Lung (tissue), 12 donors: ENCODE data around the gene HEMGN. TPM values are rescaled to one million over a fixed set of nuclear protein-coding genes. Genes with fewer than 3 reads are reported as not detected.
"Not testable (repeated sequence)": the region's sequence is repeated elsewhere in the genome, so short reads cannot be mapped to it uniquely, and the experiment has no call there.

Experiments used
- ATAC-seq: fragments of 200-7000 bp; cut with Tn5 transposase; one replicate; pipeline ENCODE4 v1.9.1; 2020; ENCODE audit warnings: moderate number of reproducible peaks; ENCODE audit not compliant: insufficient read depth, low FRiP score
- DNase-seq, 3 donors: peaks; one replicate each; pipeline ENCODE4 v3.0.0-alpha.2; 2013 to 2017
- H3K27ac ChIP-seq, 2 donors: one replicate each; pipeline ENCODE4 v1.5.1; 2013; ENCODE audit warnings: mild to moderate bottlenecking in 2 of 2, moderate library complexity in 2 of 2, control low read depth in 1 of 2, inconsistent platforms in 1 of 2, low read depth in 1 of 2, low read length in 1 of 2
- H3K27me3 ChIP-seq, 3 donors: one replicate each; pipeline ENCODE4 v1.5.1; 2013; ENCODE audit warnings: low read length in 2 of 3; ENCODE audit not compliant: control insufficient read depth in 3 of 3, insufficient read depth in 3 of 3
- H3K36me3 ChIP-seq, 4 donors: one replicate each; pipeline ENCODE4 v1.5.1; 2013; ENCODE audit warnings: low read length in 4 of 4, mild to moderate bottlenecking in 1 of 4, moderate library complexity in 1 of 4; ENCODE audit not compliant: control insufficient read depth in 4 of 4, insufficient read depth in 4 of 4
- H3K4me1 ChIP-seq, 5 donors: one replicate each; pipeline ENCODE4 v1.5.1; 2013; ENCODE audit warnings: low read length in 5 of 5, mild to moderate bottlenecking in 2 of 5, moderate library complexity in 1 of 5; ENCODE audit not compliant: control insufficient read depth in 5 of 5, insufficient read depth in 5 of 5
- H3K4me3 ChIP-seq: one replicate; pipeline ENCODE4 v1.5.1; 2013; ENCODE audit warnings: mild to moderate bottlenecking, control low read depth, moderate library complexity
- H3K9ac ChIP-seq, 2 donors: one replicate each; pipeline ENCODE4 v1.5.1; 2013; ENCODE audit warnings: low read length in 2 of 2, control low read depth in 1 of 2; ENCODE audit not compliant: insufficient read depth in 1 of 2
- H3K9me3 ChIP-seq, 4 donors: one replicate each; pipeline ENCODE4 v1.5.1; 2013; ENCODE audit warnings: low read length in 3 of 4, mild to moderate bottlenecking in 1 of 4, moderate library complexity in 1 of 4; ENCODE audit not compliant: control insufficient read depth in 4 of 4, insufficient read depth in 3 of 4
- WGBS, 2 donors: extraction: QIAGEN DNeasy Blood & Tissue Kit; methylation state at CpG; one replicate each; pipeline ENCODE4 v1.1.7; 2013; 5-methylcytosine and 5-hydroxymethylcytosine counted together
- polyA plus RNA-seq, 2 donors: library from polyadenylated mRNA; stranded (reverse); fragments of 200-250 nt; gene quantifications; one replicate each; pipeline ENCODE4 v1.2.1, GENCODE V29; 2013
- total RNA-seq, 2 donors: library from RNA; depleted of rRNA in 1 of 2; stranded (reverse); fragments of >200 nt in 1 of 2; gene quantifications; one replicate each; pipeline ENCODE4 v1.2.1, GENCODE V29; 2014 to 2021
- TF ChIP-seq, protein P1 (sequence below): IDR thresholded peaks from 2 replicates; pipeline ENCODE4 v1.5.1; 2012; ENCODE audit warnings: mild to moderate bottlenecking; ENCODE audit errors: control extremely low read depth, extremely low read depth
- donor health status: control.
- donor health status: control.
- donor health status: Bipolar disorder and iron deficiency.
- donor health status: healthy.
- donor health status: DM: yes; HTN: yes; CAD: no.

The HEMGN gene
- total and polyA plus RNA-seq, 4 donors, result 0.14 to 21.6 (median 0.31) TPM

DNA sequence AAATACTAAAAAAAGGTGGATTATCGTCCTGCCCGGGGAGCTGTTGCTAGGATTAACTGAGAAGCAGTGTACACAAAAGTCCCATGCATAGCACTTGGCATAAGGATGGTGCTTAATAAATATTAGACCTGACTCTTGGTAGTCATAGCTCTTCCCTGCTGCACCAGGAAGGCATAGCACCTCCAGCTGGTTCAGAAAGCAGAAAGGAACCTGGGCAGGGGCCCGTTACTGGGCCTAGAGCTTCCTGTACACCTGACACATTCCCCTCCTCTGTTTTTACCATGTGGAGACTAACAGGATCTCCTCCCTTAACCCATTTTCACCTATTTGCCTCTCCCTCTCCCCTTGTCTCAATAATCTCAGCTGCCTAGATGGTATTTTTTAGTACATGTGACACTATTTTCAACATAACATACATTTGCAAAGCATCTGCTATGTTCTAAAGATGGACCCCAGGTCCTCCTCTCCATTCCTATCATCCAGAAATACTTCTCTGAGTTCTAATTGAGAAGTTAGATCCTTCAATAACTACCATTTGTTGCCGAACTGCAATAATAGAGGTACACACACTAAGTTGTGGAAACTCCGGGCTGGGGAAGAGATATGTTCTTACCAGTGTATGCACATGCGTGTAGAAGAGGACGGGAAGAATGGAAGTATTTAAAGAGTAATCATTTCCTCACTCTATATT is 42.0 kb upstream of the HEMGN start:
- TF ChIP-seq, protein P1, sequence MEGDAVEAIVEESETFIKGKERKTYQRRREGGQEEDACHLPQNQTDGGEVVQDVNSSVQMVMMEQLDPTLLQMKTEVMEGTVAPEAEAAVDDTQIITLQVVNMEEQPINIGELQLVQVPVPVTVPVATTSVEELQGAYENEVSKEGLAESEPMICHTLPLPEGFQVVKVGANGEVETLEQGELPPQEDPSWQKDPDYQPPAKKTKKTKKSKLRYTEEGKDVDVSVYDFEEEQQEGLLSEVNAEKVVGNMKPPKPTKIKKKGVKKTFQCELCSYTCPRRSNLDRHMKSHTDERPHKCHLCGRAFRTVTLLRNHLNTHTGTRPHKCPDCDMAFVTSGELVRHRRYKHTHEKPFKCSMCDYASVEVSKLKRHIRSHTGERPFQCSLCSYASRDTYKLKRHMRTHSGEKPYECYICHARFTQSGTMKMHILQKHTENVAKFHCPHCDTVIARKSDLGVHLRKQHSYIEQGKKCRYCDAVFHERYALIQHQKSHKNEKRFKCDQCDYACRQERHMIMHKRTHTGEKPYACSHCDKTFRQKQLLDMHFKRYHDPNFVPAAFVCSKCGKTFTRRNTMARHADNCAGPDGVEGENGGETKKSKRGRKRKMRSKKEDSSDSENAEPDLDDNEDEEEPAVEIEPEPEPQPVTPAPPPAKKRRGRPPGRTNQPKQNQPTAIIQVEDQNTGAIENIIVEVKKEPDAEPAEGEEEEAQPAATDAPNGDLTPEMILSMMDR, result no peak
- Histone ChIP-seq H3K4me1 (peaks cover 0 to 5% (median 0%) of the 10 kb centered on the region in 5 donors), H3K27me3 (no peaks in the 10 kb centered on the region), H3K9me3 (no peaks in the 10 kb centered on the region), H3K27ac (peak overlapping the region in 1 of 2 donors; percentile 38), H3K4me3 (no peak overlapping the region), H3K9ac (no peak overlapping the region), H3K36me3 (no peaks in the 10 kb centered on the region)
- no peak for ATAC-seq
- WGBS, 2 donors, result 82 to 87% methylated on average over 7 of the region's 7 CpGs
- DNase-seq, result no peak

DNA sequence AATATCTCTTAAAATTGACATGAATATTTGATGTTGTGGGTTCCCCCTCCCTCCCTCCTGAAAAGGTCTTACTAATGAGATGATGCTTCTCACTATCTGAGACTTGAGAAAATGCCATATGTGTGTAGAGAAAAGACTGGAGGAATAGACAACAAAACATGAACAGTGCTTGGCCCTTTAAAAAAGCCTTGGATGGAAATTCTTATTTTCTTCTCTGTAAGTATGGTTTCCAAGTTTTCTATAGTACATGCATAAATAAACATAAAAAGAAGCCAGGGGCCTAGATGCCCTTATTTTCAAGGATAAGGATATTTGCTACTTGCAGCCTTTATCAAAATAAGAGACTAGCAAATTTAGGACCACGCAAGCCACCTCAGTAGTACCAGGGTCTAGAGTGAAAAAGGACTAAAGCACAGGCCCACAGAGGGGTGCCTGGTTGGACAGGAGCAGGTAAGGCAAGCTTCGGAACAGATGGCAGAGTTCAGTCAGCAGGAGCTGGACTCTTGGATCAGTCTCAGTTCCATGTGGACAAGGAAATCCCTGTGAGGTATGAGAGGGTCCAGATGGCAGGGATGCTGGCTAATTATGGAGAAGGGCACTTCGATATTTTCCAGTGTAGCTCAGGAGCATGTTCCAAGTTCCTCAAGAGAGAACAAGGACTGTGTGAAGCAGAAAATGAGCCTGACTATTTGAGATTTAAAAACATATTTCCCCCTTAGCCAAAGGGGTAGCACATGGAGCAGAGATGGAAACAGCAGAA is 40.6 kb upstream of the HEMGN start:
- Histone ChIP-seq H3K4me3 (no peak overlapping the region), H3K36me3 (no peaks in the 10 kb centered on the region), H3K9me3 (no peaks in the 10 kb centered on the region), H3K27ac (no peak overlapping the region), H3K27me3 (no peaks in the 10 kb centered on the region), H3K9ac (no peak overlapping the region), H3K4me1 (peaks cover 0 to 3% (median 0%) of the 10 kb centered on the region in 5 donors)
- ATAC-seq (no peak), DNase-seq (no peak)
- TF ChIP-seq, protein P1, result no peak
- WGBS, 2 donors, result 92 to 95% methylated on average over 3 of the region's 3 CpGs

DNA sequence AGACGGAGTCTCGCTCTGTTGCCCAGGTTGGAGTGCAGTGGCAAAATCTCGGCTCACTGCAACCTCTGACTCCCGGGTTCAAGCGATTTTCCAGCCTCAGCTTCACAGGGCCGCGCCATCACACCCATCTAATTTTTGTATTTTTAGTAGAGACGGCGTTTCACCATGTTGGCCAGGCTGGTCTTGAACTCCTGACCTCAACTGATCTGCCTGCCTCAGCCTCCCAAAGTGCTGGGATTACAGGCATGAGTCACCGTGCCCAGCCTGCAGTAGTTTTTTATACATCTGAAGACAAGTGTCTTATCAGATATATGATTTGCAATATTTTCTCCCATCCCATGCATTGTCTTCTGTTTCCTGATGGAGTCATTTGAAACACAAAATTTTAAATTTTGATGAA is 38.7 kb upstream of the HEMGN start:
- not testable (repeated sequence) for ATAC-seq, H3K4me3 ChIP-seq, H3K27me3 ChIP-seq, DNase-seq, H3K36me3 ChIP-seq, H3K9me3 ChIP-seq, H3K9ac ChIP-seq, H3K27ac ChIP-seq, H3K4me1 ChIP-seq
- 91 to 93% methylated on average over 10 of the region's 10 CpGs for WGBS, 2 donors

DNA sequence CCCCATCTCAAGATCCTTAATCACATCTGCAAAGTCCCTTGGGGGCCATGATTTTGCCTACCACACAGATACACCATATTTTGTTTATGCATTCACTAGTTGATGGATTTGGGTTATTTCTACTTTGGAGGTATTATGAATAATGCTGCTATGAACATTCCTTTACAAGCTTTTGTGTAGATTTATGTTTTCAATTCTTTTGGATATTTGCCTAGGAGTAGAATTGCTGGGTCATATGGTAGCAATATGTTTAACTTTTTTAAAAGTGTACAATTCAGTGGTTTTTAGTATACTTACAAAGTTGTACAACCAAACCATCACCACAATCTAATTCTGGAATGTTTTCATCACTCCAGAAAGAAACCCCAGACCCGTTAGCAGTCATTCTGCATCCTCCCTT is 37.4 kb upstream of the HEMGN start:
- Histone ChIP-seq H3K9me3 (no peaks in the 10 kb centered on the region), H3K4me3 (no peak overlapping the region), H3K4me1 (no peaks in the 10 kb centered on the region), H3K36me3 (no peaks in the 10 kb centered on the region), H3K27me3 (no peaks in the 10 kb centered on the region), H3K9ac (no peak overlapping the region), H3K27ac (no peak overlapping the region)
- WGBS, 2 donors, result 52 to 72% methylated on average over 1 of the region's 1 CpG
- TF ChIP-seq, protein P1, result no peak
- DNase-seq (no peak), ATAC-seq (no peak)
